HG02884 (cell line): Measurements from ENCODE around the gene TTC23.

ENCODE experiments used
- ATAC-seq: cut with Tn5 transposase; IDR thresholded peaks from one replicate; pipeline ENCODE4 v1.9.1; 2021; ENCODE audit warnings: mild to moderate bottlenecking, moderate library complexity; ENCODE audit not compliant: unreplicated experiment

The TTC23 gene

DNA sequence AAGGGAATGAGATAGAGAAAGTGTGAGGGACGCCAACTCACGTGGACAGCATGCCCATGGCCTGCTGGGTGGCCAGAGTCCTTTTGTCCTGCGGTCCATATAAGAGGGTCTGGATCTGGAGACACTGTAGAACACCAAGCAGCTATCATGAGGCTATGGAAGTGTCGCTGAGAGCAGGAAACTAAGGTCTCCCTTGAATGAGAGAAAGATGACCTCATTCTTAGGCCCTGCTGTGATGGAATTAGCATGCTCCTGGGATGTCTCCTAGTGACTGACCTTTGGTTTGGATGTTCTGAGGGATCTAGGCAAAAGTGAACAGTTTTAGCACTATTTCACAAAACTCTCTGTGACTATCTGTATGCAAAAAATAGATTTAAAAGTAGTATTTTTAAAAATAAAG, 110.1 kb downstream of the TTC23 start:
- no peak for ATAC-seq

DNA sequence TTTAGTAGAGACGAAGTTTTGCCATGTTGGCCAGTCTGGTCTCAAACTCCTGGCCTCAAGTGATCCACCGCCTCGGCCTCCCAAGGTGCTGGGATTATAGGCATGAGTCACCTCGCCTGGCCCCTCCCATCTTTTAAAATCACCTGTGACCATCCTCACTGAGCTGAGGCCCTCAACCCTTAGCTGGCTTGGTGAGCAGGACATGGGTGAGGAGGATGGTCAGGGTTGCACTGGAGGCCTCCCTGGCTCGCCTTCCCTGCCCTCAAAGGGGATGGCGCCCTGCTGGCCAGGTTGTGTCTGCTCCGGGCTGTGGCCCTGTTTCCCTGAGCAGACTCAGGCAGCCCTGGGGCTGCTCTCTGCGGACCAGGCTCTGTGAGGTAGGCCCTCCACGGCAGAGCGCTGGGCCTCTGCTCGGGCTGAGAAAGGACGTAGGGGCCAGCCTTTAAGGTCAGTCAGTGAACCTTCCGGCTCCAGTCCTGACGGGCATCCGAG, 110.8 kb downstream of the TTC23 start:
- no peak for ATAC-seq

DNA sequence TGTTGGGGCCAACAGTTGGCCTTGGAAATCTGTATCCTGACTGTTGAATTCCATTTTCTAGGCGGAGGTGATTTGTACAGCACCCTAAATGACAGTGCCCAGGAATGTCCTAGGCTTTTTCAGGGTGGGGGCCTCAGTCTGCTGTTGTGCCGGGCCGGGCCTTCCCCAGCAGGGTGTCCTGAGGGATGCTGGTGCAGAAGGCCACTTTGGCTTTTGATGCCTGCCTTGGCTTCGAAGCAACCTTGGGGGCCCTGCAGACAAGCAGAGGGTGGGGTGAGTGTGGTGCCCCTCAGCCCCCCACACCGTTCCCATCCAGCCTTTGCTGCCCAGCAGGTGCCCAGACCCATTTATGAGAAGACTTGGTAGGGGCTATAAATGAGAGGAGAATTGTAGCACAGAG, 111.5 kb downstream of the TTC23 start:
- no peak for ATAC-seq

GRCh38 chr15:99137111-99137546, 112.3 kb downstream of the TTC23 start:
- no peak for ATAC-seq

- ATAC-seq = peak; percentile 91
Measured at GRCh38 chr15:99135194-99135593, 114.2 kb downstream of the TTC23 start.

DNA sequence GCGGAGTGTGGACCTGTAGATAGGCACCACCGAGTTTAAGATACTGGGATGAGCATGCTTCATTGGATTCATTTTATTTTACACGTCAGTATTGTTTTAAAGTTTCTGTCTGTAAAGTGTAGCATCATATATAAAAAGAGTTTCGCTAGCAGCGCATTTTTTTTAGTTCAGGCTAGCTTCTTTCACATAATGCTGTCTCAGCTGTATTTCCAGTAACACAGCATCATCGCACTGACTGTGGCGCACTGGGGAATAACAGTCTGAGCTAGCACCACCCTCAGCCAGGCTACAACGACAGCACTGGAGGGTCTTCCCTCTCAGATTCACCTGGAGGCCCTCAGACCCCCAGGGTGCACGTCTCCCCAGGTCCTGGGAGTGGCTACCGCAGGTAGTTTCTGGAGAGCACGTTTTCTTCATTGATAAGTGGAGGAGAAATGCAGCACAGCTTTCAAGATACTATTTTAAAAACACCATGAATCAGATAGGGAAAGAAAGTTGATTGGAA, 115.0 kb downstream of the TTC23 start:
- ATAC-seq = no peak

DNA sequence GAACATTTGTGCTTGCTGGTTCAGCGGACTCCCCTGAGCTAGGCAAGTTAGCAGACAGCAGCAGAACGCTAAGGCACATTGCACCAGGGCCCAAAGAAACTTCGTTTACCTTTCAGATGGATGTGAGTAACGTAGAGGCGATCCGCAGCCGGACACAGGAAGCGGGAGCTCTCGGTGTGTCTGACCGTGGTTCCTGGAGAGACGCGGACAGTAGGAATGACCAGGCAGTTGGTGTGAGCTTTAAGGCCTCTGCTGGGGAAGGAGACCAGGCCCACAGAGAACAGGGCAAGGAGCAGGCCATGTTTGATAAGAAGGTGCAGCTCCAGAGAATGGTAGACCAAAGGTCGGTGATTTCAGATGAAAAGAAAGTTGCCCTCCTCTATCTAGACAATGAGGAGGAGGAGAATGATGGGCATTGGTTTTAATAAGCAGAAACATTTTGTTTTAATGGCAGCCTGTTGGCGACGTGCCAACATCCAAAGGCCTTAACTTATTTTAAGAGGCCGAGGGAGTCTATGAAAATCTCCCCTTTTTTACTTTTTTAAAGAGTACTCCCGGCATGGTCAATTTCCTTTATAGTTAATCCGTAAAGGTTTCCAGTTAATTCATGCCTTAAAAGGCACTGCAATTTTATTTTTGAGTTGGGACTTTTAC, 116.6 kb downstream of the TTC23 start:
- no peak for ATAC-seq

DNA sequence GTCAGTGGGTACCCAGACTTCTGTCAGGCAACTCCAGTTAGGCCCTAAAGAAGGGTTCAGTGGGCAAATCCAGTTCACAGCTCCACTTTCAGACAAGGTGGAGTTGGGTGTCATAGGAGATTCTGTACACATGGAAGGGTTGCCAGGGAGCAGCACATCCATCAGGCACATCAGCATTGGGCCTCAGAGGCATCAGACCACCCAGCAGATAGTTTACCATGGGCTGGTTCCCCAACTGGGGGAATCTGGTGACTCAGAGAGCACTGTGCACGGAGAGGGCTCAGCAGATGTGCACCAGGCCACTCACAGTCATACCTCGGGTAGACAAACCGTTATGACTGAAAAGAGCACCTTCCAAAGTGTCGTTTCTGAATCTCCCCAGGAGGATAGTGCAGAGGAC, 117.3 kb downstream of the TTC23 start:
- no peak for ATAC-seq

- no peak for ATAC-seq
Measured at GRCh38 chr15:99131441-99132023, 117.8 kb downstream of the TTC23 start.

GRCh38 chr15:99130765-99131440, 118.5 kb downstream of the TTC23 start:
- ATAC-seq = no peak

DNA sequence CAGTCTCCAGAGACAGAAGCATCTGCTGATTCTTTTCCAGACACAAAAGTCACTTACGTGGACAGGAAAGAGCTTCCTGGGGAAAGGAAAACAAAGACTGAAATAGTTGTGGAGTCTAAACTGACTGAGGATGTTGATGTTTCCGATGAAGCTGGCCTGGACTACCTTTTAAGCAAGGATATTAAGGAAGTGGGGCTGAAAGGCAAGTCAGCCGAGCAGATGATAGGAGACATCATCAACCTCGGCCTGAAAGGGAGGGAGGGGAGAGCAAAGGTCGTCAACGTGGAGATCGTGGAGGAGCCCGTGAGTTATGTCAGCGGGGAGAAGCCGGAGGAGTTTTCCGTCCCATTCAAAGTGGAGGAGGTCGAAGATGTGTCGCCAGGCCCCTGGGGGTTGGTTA, 119.1 kb downstream of the TTC23 start:
- ATAC-seq = no peak

DNA sequence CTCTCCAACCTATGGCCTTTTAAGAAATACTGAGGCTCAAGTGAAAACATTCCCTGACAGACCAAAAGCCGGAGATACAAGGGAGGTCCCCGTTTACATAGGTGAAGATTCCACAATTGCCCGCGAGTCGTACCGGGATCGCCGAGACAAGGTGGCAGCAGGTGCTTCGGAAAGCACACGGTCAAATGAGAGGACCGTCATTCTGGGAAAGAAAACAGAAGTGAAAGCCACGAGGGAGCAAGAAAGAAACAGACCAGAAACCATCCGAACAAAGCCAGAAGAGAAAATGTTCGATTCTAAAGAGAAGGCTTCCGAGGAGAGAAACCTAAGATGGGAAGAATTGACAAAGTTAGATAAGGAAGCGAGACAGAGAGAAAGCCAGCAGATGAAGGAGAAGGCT, 119.7 kb downstream of the TTC23 start:
- no peak for ATAC-seq

DNA sequence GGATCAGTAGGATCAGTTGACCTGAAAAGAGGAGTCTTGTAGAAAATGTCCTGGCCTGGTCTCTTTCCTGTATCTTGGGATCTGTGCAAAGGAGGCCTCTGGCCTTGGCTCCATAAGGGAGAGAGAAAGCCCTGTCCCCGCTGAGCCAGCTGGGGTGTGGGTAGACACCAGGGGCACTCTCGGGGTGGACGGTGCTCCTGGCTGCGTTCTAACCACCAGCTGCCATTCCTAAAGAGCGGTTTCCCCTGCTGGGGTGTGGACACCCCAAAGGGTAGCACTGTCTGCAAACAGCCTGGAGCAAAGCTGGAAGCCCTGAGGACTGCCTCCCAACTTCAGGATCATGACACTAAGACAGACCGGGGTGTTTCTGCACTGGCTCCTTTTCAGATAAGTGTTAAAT, 121.0 kb downstream of the TTC23 start:
- no peak for ATAC-seq

DNA sequence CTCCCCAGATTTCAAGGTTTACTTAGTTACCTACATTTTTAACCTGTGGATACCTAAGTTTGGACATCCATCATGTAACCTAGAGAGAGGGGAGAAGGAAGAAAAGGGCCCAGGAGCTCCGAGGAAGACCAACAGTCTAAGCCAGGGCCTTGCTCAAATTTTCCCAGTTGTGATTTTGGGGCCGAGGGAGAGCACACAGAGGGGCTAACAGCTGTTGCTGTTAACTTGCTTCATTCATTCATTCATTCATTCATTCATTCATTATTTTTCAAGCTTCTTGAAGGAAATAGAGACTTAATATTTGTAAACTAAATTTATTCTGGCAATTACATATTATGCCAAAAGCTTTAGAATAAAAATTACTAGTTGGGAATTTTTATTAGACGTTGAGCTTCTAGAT, 121.6 kb downstream of the TTC23 start:
- no peak for ATAC-seq

- no peak for ATAC-seq
Measured at GRCh38 chr15:99126930-99127329, 122.5 kb downstream of the TTC23 start.

DNA sequence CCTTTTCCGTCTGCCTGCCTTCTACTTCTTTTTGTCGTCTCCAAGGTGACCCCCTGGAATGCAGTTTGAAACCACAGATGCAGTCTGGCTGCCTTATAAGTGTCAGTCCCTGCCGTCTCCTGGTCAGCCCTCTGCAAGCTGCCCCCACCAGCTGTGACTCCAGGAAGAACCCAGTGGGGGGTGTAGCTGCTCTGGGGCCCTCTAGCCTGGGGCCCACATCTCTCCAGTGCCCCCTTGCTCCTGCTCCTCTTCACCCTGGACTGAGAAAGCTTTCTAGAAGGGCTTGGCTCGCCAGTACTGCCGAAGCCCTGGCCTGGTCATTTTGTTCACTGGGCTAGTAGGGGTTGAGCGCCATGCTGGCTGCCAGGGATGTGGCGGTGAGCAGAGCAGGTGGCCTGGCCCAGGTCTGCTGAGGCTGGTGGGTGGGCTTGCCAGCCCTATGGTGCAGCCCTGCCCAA, 123.2 kb downstream of the TTC23 start:
- no peak for ATAC-seq

GRCh38 chr15:99125061-99125891, 124.1 kb downstream of the TTC23 start:
- ATAC-seq = no peak

DNA sequence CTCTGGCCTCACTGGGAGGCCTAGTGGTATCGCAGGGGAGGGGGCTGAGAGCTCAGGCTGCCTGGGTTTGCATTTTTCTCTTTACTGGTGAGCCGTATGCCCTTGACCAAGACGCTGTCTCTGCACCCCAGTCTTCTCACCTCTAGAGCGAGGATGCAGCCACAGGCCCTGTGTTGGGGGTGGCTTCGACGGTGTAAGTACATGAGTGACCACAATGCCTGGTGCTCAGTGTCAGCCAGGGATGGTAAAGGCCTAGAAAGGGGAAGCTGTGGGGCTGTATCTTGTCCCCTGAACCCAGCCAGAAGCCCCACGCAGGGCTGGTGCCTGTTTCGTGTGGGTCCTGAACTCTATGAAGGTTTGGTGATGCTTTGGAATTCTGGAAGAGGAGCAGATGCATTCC, 124.7 kb downstream of the TTC23 start:
- no peak for ATAC-seq

- no peak for ATAC-seq
Measured at GRCh38 chr15:99123713-99124451, 125.5 kb downstream of the TTC23 start.
